HG02678 (cell line): Measurements from ENCODE around the gene KMT5C.

Experiments
- ATAC-seq: cut with Tn5 transposase; IDR thresholded peaks from one replicate; pipeline ENCODE4 v1.9.1; 2021; ENCODE audit warnings: mild to moderate bottlenecking, moderate library complexity; ENCODE audit not compliant: unreplicated experiment

Gene KMT5C

GRCh38 chr19:55366790-55367189 lies 27.1 kb downstream of the KMT5C start:
- ATAC-seq = no peak

DNA sequence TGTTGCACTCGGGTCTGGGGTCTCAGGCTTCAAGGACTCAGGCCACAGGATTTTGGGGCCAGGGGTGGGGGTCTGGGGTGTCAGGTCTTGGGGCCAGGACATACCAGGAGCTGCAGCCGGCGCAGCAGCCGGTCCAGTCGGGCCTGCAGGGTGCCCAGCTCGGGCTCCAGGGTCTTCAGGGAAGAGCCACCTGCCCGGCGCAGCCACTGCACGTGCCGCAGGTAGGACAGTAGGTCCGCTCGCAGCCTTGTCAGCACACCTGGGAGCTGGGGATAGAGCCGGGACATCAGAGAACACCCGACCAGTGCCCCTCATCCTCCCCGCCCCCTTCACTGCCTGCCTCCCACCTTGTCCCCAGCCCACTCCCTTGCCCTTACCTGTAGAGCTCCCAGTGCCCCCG lies 28.4 kb downstream of the KMT5C start:
- no peak for ATAC-seq

DNA sequence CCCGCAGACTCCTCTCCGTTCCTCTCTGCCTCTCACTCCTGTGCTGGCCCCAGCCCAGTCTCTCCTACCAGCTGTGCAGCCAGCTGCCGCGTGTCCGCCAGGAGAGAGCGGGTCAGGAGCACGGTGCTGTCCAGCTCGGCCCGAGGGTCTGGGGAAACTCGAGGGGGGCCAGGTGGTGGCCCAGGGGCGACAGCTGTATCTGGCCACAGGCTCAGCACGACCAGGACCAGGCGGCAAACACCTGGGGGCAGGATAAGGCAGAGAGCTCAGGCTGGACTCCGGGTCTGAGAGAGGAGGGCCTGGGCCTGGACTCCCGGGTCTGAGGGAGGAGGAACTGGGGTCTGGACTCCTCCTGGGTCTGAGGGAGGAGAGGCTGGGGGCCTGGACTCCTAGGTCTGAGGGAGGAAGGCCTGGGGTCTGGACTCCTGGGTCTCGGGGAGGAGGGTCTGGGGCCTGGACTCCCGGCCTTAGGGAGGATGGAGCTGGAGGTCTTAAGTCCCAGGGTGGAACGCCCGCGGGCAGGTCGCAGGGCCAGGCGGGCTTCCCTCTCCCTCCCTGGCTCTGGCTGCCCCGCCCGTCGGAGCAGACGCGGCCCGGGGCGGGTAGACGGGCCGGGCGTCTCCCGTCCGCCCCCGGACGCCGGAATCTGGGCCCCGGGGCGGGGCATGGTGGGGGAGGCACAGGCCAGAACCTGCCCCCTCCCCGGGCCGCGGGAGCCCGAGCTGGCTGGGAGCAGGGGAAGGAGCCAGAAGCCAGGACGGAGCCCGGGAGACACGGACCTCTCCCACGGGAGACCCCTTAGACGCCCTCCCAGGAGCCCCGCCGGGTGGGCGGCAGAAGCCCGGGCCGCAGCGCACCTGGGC lies 29.3 kb downstream of the KMT5C start:
- no peak for ATAC-seq

GRCh38 chr19:55369653-55370304 lies 30.1 kb downstream of the KMT5C start:
- ATAC-seq = no peak

DNA sequence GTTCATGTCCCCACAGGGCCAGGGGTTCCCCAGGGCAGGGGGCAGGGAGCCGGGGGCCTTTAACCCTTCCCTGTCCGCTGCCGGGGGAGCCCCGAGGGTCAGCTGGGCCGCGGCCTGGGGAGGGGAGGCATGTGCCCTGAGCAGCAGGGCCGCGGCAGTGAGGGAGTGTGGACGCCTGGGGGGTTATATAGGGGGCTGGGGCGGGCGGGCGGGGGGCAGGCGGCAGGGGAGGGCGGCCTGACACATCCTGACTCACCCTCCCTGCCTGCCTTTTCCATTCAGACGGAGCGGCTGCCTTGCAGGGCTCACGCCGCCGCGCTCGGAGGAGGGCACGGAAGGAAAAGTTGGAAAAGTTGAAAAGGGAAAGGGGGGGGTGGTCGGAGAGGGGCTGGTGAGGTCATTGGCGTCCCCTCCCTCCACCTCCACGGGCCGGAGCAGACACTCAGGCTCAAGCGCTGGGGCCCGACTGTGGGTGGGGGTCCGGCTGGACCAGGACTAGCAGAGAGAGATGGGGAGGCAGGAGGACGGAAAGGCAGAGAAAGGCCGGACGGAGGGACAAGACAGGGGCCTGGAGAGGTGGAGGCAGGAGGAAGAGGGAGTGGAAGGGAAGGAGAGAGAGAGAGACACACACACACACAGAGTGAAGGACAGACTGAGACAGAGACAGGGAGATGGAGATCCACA lies 30.8 kb downstream of the KMT5C start, which contains the start of gene IL11:
TSS of gene IL11 (minus strand) at position 159 of the 684 bp plus-strand sequence. CDS start at position 6, 153 bp downstream.
- ATAC-seq = no peak

GRCh38 chr19:55372316-55373081 lies 32.8 kb downstream of the KMT5C start:
- ATAC-seq = no peak

DNA sequence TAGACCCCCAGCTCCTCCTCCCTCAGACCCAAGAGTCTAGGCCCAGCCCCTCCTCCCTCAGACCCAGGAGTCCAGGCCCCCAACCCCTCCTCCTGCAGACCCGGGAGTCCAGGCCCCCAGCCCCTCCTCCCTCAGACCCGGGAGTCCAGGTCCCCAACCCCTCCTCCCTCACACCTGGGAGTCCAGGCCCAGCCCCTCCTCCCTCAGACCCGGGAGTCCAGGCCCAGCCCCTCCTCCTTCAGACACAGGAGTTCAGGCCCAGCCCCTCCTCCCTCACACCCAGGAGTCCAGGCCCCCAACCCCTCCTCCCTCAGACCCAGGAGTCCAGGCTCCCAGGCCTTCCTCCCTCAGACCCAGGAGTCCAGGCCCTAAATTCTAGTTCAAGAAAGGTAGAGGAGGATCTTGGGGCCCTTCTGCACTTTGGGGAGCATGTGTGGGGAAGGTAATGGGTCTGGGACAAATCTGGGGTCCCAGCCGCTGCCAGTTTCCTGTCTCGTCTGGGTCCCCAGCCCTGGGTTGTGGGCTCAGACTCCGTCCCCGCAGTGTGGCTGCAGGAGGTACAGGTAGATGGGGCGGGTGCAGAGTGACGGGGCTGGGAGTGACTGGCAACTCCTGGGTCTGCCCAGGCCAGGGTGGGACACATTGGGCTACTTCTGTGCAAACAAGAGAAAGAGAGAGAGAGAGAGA lies 33.8 kb downstream of the KMT5C start:
- ATAC-seq = no peak

- ATAC-seq = no peak
These were observed 34.5 kb downstream of the KMT5C start for GRCh38 chr19:55373993-55374757.

- no peak for ATAC-seq
These were observed 36.7 kb downstream of the KMT5C start, which contains the start of gene TMEM190 for GRCh38 chr19:55376241-55376933. TSS of gene TMEM190 (plus strand) at chr19:55376826. CDS start at chr19:55376854, 28 bp downstream.

DNA sequence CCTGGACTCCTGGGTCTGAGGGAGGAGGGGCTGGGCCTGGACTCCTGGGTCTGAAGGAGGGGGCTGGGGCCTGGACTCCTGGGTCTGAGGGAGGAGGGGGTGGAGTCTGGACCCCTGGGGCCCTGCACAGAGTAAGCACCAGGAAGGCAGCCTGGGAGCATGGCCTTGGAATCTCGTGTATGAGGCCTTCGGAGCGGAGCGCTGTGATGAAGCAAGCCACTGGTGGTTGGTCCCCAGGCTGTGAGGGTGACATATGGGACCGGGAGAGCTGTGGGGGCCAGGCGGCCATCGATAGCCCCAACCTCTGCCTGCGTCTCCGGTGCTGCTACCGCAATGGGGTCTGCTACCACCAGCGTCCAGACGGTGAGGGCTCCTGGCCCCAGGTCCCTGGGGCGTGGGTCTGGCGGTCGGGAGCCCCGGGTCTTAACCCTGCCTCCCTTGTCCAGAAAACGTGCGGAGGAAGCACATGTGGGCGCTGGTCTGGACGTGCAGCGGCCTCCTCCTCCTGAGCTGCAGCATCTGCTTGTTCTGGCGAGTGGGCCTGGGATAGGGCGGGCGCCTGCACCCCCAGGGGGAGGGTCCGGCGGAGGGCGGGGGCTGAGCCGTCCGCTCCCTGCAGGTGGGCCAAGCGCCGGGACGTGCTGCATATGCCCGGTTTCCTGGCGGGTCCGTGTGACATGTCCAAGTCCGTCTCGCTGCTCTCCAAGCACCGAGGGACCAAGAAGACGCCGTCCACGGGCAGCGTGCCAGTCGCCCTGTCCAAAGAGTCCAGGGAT lies 37.9 kb downstream of the KMT5C start:
- no peak for ATAC-seq

DNA sequence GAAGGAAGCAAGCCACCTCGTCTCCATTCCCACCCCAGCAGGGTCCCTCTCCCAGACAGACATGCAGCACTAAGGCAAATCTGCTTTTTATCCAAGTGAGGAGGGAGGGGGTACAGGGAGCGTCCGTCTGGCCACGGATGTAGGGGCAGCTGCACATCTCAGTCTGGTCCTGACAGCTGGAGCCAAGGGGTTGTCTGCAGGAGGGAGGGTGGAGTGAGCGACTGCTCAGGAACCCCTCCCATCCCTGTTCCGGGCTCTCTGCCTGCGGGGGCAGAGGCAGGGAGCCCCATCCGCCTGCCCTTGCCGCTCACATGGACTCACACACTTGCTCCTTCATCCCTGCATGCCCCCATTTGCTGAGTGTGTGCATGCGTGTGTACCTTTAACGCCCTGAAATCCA lies 39.5 kb downstream of the KMT5C start:
- ATAC-seq = no peak

GRCh38 chr19:55382013-55382412 lies 42.3 kb downstream of the KMT5C start:
- no peak for ATAC-seq

DNA sequence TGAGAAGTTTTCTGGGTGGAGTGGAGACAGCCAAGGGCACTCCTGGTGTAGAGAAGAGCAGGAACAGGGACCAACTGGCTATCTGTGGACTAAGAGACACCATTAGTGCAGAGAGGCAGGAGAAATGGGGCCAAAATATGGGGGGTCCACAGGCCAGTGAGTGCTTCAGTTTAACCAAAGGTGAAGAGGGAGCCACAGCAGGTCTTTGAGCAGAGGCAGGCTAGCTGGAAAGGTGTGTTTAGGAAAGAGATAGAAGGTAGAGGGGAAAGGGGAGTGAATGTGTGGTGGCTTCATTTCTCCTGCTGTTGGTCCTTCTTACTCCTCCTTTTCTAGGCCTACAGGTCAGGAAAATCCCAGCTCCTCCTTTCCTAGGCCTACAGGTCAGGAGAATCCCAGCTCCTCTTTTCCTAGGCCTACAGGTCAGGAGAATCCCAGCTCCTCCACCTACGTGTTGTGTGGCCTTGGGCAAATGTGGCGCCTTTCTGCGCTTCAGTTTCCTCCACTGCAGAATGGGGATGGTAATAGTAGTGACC lies 42.9 kb downstream of the KMT5C start:
- no peak for ATAC-seq

GRCh38 chr19:55383279-55384130 lies 43.8 kb downstream of the KMT5C start:
- no peak for ATAC-seq

DNA sequence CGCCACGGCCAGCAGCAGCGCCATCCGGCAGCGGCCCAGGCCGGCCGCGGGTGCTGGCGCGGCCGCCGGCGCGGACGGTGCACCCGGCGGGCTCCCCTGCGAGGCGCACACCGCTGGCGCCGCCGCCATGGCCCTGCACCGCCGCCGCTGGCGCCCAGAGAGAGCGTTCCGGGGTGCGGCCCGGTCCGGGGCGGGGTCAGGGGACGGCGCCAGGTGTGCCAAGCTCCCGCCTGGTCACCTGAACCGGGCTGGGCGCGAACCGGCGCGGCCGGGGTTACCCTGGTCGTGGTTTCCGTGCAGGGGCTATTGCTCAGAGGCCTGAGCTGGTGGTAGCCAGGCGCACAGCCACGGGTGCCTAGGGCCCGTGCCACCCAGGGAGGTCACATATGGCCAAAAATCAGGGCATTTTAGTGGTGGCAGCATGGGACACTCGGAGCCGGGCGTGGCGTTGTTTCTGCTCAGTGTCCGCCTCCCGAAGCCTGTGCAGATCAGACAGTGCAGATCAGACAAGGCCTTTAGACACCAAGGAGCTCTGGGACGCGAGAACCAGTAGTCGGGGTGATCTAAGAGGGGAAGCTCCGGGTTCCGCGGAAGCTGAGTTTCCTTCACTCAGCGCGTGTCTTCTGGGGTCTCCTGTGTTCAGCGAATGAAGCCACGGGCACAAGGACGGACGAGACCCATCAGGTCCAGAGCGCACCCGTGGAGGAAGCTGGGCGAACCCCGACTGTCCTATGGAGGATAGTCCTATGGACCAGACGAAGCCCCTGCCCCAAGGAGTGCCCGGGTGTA lies 44.6 kb downstream of the KMT5C start, which contains the start of gene TMEM238:
TSS of gene TMEM238 (minus strand) at position 162 of the 789 bp plus-strand sequence. CDS start at position 129, 33 bp downstream.
- ATAC-seq = no peak
